Stomach smooth muscle (tissue), 2 donors: ENCODE data around the gene NRG3.

Experiments used
- H3K27ac ChIP-seq: one replicate; pipeline ENCODE4 v1.7.0; 2013; ENCODE audit warnings: mild to moderate bottlenecking, low read length, inconsistent platforms
- H3K27me3 ChIP-seq, 2 donors: one replicate each; pipeline ENCODE4 v1.7.0; 2013; ENCODE audit warnings: low read length in 2 of 2; ENCODE audit not compliant: insufficient read depth in 2 of 2, control insufficient read depth in 1 of 2
- H3K36me3 ChIP-seq, 2 donors: one replicate each; pipeline ENCODE4 v1.7.0; 2013; ENCODE audit warnings: low read length in 2 of 2; ENCODE audit not compliant: control insufficient read depth in 2 of 2, insufficient read depth in 2 of 2
- H3K4me1 ChIP-seq: one replicate; pipeline ENCODE4 v1.7.0; 2013; ENCODE audit warnings: low read length; ENCODE audit not compliant: control insufficient read depth, insufficient read depth
- H3K4me3 ChIP-seq, 2 donors: one replicate each; pipeline ENCODE4 v1.7.0; 2013; ENCODE audit warnings: low read length in 2 of 2
- H3K9ac ChIP-seq, 2 donors: one replicate each; pipeline ENCODE4 v1.7.0; 2013; ENCODE audit warnings: low read length in 2 of 2, mild to moderate bottlenecking in 1 of 2
- H3K9me3 ChIP-seq, 2 donors: one replicate each; pipeline ENCODE4 v1.7.0; 2013; ENCODE audit warnings: low read length in 2 of 2; ENCODE audit not compliant: control insufficient read depth in 2 of 2
- donor health status: healthy.
- donor health status: Pancreatic carcinoma.

NRG3 gene

DNA sequence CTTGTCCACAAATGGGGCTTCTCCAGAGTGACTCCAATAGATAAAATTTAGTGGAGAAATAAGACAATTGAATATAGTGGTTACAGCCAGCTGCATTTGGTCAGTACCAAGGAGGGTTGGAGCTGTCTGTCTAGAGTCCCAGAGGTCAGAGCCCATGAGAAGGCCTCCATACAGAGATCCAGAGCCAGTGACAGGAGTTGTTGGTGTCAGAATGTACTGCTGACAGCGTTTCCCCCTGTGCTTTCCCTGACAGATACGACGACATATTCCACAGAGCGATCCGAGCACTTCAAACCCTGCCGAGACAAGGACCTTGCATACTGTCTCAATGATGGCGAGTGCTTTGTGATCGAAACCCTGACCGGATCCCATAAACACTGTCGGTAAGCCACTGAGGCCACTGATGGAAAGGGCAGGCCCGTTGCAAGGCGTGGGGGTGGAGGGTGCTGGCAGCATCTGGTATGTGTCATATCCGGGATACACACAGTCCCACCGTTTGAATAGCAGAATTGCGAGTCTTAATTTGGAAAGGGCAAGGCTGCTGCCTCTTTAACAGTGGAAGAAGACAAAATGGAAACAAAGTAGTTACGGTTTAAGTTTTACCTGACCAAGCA, 483.6 kb downstream of the NRG3 start:
- Histone ChIP-seq H3K27ac (no peak overlapping the region), H3K4me3 (peak overlapping the region; percentile 54 to 67), H3K4me1 (peaks cover 3% of the 10 kb centered on the region), H3K9ac (peak overlapping the region; percentile 30 to 36), H3K36me3 (no peaks in the 10 kb centered on the region), H3K27me3 (no peaks in the 10 kb centered on the region), H3K9me3 (no peaks in the 10 kb centered on the region)

DNA sequence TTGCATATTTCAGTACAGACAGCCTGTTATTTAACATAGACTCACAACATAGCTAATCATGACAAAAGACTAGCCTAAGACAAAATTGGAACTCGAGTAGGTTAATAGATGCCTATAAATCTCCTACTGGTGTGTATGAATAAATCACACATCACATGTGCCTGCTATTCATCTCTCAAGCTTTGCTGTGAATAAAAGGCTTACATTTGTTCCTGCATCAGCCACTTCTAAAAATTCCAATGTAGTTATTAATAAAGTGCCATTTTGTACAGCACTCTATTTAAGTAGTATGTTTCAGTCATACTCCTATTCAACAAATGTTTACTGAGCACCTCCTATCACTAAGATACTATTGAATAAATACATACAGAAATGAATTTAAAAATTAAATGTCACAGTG, 486.3 kb downstream of the NRG3 start:
- H3K4me3 ChIP-seq, result no peak overlapping the region
- H3K27me3 ChIP-seq, result no peaks in the 10 kb centered on the region
- peaks cover 3% of the 10 kb centered on the region for H3K4me1 ChIP-seq
- H3K9ac ChIP-seq, result no peak overlapping the region
- no peak overlapping the region for H3K27ac ChIP-seq
- H3K36me3 ChIP-seq, result no peaks in the 10 kb centered on the region
- no peaks in the 10 kb centered on the region for H3K9me3 ChIP-seq

DNA sequence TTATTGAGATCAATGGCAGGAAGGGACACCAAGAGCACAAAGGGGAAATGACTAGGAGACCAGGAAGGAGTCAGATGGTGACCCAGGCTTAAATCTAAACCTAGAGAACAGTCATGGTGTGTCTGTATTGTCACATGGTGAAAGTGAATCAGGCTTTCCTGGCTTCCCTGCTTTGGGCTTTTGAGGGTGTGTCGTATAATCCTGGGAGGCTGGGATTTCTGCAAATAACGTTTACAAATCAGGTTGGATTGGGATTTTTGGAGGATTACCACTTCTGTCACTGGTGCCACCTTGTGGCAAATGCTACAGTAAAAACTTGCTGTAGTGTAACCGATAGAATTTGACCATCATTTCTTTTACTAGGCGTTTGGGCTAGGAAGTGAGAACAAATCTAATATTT, 502.6 kb downstream of the NRG3 start:
- Histone ChIP-seq H3K27ac (no peak overlapping the region), H3K4me3 (no peak overlapping the region), H3K36me3 (no peaks in the 10 kb centered on the region), H3K27me3 (no peaks in the 10 kb centered on the region), H3K9ac (no peak overlapping the region), H3K9me3 (no peaks in the 10 kb centered on the region), H3K4me1 (no peaks in the 10 kb centered on the region)

DNA sequence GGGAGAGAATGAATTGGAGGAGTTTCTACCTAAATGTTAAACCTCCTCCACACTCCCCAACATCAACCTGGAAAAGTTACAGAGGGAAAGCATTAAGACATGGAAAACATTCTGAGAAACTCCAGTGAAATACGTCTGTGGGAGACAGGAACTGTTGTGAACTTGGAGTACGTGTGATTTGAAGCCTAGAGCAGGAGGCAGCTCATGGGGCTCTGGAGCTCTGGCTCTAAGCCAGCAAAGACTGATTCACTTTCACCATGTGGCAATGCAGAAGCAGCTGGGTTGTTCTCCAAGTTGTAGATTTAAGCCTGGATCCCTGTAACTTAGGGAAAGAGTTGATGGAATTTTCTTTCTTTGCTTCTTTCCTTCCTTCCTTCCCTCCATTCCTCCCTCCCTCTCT, 503.2 kb downstream of the NRG3 start:
- Histone ChIP-seq H3K4me1 (no peaks in the 10 kb centered on the region), H3K9me3 (no peaks in the 10 kb centered on the region), H3K9ac (no peak overlapping the region), H3K27me3 (no peaks in the 10 kb centered on the region), H3K27ac (no peak overlapping the region), H3K36me3 (no peaks in the 10 kb centered on the region), H3K4me3 (no peak overlapping the region)

DNA sequence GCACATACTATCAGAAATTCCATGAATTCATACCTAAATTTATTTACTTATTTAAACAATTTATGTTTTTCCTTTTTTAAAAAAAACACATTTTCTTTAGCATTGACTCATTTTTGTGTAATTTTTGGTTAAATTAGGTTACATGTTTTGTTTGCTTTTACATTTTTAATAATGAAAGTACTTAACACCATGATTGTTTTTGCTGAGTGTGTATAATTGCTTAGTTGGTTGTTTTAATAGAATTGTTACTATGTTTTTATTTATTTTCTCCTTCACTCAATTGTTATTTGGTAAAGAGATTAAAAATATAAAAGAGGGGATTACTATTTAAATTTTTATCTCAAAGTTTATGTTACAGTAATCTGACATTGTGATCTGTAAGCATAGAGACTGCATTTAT, 508.4 kb downstream of the NRG3 start:
- H3K4me3 ChIP-seq, result no peak overlapping the region
- no peaks in the 10 kb centered on the region for H3K9me3 ChIP-seq
- H3K27ac ChIP-seq, result no peak overlapping the region
- H3K36me3 ChIP-seq, result no peaks in the 10 kb centered on the region
- no peaks in the 10 kb centered on the region for H3K4me1 ChIP-seq
- no peak overlapping the region for H3K9ac ChIP-seq
- no peaks in the 10 kb centered on the region for H3K27me3 ChIP-seq

DNA sequence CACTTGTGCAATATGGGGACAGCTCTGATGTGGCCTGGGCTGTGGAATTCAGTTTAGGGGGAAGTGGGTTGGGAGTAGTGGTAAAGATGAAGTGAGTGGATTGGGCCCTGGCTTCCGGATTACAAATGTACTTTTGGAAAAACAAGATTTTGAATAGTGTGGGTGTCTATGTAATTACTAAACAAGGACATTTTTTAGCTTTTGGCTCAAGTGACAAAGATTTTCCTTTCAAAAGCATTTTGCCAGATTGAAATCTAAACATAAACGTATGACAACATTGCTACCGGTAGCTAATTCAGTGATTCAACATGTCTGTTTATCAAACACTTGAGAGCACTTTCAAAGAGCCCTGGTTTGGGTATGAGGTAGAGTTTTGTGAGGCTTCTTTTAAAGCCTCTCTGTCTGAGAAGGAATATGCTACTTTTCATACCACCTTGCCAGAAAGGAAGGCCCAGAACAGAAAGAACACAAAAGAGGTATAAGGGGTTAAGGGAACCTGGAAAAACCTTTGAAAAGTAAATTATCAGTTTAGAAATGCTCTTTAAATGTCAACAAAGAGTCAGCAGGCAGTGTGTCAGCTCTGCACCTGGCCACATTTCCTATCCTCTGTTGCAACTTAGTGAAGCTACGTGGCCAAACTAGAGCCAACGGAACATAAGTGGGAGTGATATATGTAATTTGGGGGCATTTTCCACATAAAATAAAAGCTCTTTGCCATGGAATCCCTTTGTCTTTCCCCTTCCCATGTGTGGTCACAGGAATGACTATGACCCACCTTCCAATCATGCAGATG, 516.1 kb downstream of the NRG3 start:
- no peak overlapping the region for H3K27ac ChIP-seq

DNA sequence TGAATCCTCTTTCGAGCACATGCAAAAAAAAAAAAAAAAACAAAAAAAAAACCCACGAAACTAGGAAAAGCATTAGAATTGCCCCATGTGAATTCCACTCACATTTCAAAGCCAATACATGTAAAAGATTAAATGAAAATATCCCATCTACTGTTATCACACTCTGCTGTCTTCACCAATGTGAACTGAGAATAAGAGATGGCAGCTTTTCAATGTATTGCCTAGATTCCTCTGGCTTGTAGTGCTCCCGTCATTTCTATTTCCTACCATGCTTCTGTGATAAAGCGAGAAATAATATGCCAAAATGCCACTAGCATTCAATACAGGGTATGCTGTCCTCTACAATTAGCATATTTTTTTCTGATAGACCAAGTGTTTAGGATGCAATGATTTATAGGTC, 517.0 kb downstream of the NRG3 start:
- Histone ChIP-seq H3K9me3 (no peaks in the 10 kb centered on the region), H3K9ac (no peak overlapping the region), H3K27me3 (no peaks in the 10 kb centered on the region), H3K36me3 (no peaks in the 10 kb centered on the region), H3K27ac (no peak overlapping the region), H3K4me3 (no peak overlapping the region), H3K4me1 (no peaks in the 10 kb centered on the region)

More for the DNA sequence above, 516.1 kb downstream of the NRG3 start:
- Histone ChIP-seq H3K4me3 (no peak overlapping the region), H3K27me3 (no peaks in the 10 kb centered on the region), H3K36me3 (no peaks in the 10 kb centered on the region), H3K4me1 (no peaks in the 10 kb centered on the region), H3K9ac (no peak overlapping the region), H3K9me3 (no peaks in the 10 kb centered on the region)

DNA sequence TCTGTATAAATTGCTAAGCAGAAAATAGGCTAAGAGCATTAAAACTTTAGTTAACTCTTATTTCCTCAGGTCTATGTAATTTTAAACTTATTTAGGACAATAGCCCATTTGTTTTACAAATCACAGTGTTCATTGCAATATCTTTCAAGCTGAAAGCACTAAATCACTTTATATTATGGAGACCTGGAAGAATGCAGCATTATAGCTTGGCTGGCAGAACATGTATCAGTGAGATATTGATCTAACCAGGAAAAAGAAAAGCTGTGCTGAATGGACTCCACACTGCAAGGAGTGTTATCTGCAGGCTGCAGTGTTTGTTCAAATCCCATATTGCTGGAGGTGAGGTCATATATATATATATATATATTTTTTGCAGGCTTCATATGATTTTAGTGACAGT, 517.5 kb downstream of the NRG3 start:
- H3K4me3 ChIP-seq, result no peak overlapping the region
- H3K9ac ChIP-seq, result no peak overlapping the region

DNA sequence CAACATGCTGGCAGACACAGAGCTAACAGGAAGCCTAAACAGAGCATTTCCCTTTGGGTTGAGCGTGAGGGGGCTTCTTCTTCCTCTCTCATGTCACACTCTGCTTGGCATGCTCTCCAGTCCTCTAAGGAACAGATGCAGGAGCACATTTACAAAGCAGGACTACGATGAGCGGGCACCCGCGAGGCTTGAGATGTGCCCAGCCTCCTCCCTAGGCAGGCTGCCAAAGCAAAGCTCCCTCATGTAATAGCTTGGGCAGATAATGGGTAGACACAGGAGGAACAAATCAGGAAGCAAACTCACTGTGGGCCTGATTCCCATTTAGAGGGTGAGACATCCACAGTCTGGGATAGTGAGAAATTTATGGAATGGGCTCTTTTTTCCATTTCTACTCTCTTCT, 519.1 kb downstream of the NRG3 start:
- Histone ChIP-seq H3K27me3 (no peaks in the 10 kb centered on the region), H3K27ac (no peak overlapping the region), H3K4me3 (no peak overlapping the region), H3K4me1 (no peaks in the 10 kb centered on the region), H3K9ac (no peak overlapping the region), H3K36me3 (no peaks in the 10 kb centered on the region), H3K9me3 (no peaks in the 10 kb centered on the region)

More for the DNA sequence above, 517.5 kb downstream of the NRG3 start:
- no peaks in the 10 kb centered on the region for H3K36me3 ChIP-seq
- H3K27ac ChIP-seq, result no peak overlapping the region
- H3K27me3 ChIP-seq, result no peaks in the 10 kb centered on the region
- no peaks in the 10 kb centered on the region for H3K4me1 ChIP-seq
- H3K9me3 ChIP-seq, result no peaks in the 10 kb centered on the region

DNA sequence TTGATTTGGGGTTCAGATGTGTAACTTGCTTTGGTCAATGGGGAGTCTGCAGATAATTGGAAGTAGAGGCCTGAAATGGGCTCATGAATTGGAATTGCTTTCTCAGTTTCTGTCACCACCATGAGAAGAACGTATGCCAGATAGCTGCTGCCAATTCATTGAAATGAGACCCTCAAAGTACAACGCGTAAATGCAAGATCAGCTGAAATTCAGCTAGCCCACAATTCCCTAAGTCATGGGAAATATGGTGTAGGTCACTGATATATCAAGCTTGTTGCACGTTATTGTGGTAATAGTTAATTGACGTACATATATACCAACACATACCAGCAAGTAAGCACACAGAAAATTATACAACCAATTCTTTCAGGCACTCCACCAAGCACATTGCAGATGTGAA, 520.0 kb downstream of the NRG3 start:
- Histone ChIP-seq H3K27me3 (no peaks in the 10 kb centered on the region), H3K9ac (no peak overlapping the region), H3K9me3 (no peaks in the 10 kb centered on the region), H3K36me3 (no peaks in the 10 kb centered on the region), H3K4me1 (no peaks in the 10 kb centered on the region), H3K4me3 (no peak overlapping the region), H3K27ac (no peak overlapping the region)

DNA sequence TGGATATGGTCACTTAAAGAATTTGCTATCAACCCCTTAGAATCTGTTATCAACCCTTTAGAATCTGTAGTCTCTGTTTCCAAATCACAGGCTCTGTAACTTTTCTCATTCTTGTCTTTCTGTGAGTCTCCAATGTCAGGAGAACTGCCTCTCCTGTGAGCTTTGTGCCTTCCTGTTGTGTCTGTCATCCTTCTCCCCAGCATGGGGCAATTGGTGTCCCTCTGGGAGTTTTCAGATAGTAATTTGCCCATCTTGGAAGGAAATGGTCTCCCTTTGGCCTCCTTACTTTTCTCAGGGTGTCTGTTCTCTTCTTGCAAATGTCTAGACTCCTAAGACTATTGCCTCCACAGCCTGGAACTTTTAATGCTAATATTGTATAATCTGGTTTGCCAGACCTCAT, 521.9 kb downstream of the NRG3 start:
- Histone ChIP-seq H3K36me3 (no peaks in the 10 kb centered on the region), H3K9me3 (no peaks in the 10 kb centered on the region), H3K27ac (no peak overlapping the region), H3K4me3 (no peak overlapping the region), H3K9ac (no peak overlapping the region), H3K4me1 (no peaks in the 10 kb centered on the region), H3K27me3 (no peaks in the 10 kb centered on the region)
